Activated CD4-positive, alpha-beta memory T cell treated with anti-CD3 and anti-CD28 coated beads, Interleukin-2, amount 10 ng/mL, durations not matched to agents 7 days and 5 days (primary cell): Measurements from ENCODE around the gene RIF1. TPM values are rescaled to one million over a fixed set of nuclear protein-coding genes. Genes with fewer than 3 reads are reported as not detected.

Source experiments
- total RNA-seq, 2 experiments: library from RNA; stranded (reverse); gene quantifications; one replicate each; pipeline ENCODE4 v1.2.3, GENCODE V29; 2021

Gene RIF1
- total RNA-seq, 2 experiments from 2014 or later = 50.4 to 52.4 TPM

Other genes with a start within 250 kb of the RIF1 start
- 1 to 10 TPM; 8.5 to 8.9 TPM for gene RBM43, start 148.0 kb upstream of the RIF1 start, total RNA-seq
- 10 to 100 TPM; 70.5 to 77.0 TPM for gene NMI, start 120.2 kb upstream of the RIF1 start, total RNA-seq
- not detected for gene TNFAIP6, start 52.3 kb upstream of the RIF1 start, total RNA-seq